GM19467 (cell line): ENCODE data around the gene RAB10.
"Not testable (repeated sequence)": the region's sequence is repeated elsewhere in the genome, so short reads cannot be mapped to it uniquely, and the experiment has no call there.

Source experiments
- ATAC-seq: cut with Tn5 transposase; IDR thresholded peaks from one replicate; pipeline ENCODE4 v1.9.1; 2021; ENCODE audit warnings: mild to moderate bottlenecking, moderate library complexity; ENCODE audit not compliant: unreplicated experiment

RAB10 gene

DNA sequence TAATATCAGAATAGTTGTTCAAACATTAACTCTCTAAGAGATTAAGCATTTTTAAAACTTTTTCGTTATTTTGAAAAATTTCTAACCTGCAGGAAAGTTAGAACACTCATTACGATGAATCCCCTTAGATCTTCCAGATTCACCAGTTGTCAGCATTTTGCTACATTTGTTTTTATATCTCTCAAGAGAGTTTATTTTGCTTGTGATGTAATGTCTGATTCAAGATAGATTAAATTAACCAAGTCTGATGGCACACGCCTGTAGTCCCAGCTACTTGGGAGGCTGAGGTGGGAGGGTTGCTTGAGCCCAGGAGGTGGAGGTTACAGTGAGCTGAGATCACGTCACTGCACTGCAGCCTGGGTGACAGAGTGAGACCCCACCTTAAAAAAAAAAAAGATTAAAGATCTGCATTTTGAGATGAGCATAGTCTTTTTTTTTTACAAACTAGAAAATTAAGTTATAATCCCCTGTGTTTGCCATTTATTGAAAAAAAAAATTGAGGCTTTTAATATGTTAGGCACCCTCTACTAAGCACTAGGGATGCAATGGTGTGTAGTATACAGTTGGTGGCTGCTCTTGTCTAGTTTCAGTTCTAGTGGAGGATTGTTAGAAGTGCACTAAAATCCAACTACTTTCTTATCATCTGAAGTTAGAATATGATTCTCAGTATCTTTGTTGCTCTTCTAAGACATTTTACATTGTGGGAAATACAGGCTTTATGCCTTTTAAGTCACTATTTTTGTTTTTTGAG lies 20.9 kb downstream of the RAB10 start:
- no peak for ATAC-seq

DNA sequence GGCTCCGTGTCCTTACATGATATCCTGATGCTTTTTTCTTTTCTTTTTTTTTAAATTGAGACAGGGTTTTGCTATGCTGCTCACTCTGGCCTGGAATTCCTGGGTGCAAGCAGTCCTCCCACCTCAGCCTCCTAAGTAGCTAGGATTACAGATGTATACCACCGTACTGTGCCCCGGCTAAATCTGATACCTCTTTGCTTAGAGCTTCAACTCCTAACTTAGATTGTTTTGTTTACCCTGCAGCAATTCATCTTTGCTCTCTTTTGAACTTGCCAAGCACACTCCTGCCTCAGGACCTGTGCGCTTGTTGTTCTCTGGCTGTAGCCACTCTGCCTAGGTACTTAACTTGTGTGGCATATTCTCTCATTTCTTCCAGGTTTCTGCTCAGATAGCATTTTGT lies 24.5 kb downstream of the RAB10 start:
- ATAC-seq = no peak

DNA sequence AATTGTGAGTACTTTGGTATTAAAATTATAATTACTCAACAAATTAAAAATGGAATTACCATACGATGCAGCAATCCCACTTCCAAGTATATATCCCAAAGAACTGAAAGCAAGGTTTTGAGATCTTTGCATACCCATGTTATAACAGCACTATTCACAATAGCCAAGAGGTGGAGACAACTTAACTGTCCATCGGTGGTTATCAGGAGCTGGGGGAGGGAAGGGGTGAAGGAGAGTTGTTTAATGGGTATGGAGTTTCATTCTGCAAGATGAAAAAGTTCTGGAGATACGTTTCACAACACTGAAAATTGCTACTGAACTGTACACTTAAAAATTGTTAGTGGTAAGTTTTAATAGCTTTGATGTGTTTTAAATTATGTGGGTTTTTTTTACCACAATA lies 25.7 kb downstream of the RAB10 start:
- ATAC-seq = no peak

DNA sequence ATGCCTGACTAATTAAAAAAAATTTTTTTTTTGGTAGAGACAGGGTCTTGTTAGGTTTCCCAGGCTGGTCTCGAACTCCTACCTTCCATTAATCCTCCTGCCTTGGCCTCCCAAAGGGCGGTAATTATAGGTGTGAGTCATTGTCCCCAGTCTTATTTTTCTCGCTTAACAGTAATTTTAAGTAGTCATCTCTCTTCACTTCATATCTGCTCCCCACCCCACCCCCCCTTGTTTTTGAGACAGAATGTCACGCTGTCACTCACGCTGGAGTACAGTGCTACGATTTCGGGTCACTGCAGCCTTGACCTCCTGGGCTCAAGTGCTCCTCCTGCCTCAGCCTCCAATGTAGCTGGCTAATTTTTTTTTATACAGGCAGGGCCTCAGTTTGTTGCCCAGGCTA lies 27.7 kb downstream of the RAB10 start:
- ATAC-seq = no peak

DNA sequence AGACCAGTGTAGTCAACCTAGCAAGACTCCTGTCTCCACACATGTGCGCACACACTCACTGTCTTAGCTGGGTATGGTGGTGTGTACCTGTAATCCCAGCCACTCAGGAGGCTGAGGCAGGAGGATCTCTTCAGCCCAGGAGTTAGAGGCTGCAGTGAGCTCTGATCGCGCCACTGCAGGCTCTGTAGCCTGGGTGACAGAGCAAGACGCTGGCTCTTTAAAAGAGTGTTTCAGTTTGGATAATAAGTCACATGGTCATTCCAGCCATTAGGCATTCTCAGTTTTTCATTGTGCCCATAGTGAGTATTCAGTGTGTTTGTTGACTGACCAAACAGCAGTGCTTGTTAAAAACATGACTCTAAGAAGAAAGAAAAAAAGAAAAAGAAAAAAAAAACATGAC lies 31.0 kb downstream of the RAB10 start:
- ATAC-seq = no peak

DNA sequence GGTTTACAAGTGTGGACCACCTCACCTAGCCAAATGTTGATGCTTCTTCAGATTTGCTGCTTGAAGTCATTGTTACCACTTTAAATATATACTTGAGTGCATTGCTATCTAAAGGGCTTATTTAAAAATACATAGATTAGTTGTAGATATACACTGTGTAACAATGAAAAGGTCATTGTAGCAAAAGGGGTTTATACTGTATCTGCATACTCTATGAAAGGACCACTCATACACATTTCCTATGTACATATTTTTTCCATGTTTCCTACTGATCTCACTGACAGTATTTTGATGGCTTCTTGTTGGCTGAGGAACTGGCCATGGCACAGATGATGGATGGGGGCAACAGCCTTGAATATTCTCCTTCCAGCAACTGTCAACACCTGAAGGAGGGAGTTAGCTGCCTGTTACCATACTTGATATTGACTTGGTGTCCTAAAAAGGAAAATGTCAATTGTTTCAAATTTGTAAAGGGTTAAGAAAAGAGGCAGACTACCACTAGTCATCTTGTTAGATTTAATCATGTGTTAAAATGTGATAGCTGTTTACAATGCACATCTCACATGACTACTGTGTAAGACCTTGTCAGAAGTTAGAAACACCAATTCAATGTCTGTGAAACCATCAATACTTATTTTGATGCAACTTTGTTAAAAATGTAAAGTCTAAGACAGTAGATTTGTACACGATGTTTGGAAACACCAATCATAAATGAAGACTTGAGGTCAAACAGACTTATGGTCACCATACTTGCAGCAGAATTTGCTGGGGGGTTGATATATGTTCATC lies 33.5 kb downstream of the RAB10 start:
- ATAC-seq = no peak

DNA sequence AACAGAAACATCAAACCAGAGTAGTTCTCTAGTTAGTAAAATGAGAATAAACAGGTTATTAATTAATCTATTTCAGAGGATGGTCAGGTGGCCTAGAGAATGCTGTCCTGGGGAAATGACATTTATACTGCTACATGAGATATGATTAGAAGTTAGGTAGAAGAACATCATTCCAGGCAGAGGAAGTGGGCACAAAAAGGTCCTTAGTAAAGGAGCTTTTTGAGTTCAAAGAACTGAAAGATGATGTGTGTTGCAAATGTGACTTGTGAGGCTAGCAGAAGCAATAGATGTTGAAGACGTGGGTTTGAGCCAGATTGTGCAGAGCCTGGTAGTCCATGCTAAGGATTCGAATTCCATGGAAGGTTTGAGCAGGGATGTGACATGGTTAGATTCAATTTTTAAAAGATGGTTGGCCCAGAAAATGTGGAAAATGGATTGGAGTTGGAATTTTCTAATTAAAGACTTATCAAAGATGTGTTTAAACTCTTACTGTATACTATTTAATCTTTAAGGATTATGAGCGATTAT lies 34.2 kb downstream of the RAB10 start:
- no peak for ATAC-seq

DNA sequence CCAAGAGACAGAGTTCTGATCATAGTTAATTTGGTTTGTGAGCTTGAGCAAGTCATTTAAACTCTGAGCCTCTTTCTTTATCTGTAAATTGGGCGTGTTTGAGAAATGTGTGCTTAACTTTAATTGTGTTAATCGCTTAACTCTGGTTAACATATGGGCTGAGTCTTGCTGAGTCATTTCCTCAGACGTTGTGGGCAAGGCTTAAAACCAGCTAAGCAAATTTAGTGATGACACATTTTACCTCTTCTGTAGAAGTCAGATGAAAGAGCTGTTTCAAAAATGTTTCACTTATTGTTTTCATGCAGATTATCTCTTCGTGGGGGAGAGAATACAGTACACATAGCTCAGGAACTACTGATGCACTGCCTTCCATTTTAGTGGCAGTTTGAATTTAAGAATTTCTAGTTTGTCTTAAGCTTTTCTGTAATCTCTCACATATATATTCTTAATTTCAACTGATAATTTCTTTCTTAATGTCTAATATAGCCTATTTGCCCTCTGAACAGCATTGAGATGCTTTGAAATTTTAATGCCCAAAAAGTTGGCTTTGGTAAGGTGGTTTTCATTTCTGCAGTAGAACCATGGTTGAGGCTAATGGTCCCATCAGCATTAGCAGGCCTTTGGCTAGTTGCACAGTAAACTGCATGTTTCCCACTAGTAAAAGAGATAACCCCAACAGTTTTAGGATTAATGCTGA lies 34.9 kb downstream of the RAB10 start:
- peak; percentile 82 for ATAC-seq

DNA sequence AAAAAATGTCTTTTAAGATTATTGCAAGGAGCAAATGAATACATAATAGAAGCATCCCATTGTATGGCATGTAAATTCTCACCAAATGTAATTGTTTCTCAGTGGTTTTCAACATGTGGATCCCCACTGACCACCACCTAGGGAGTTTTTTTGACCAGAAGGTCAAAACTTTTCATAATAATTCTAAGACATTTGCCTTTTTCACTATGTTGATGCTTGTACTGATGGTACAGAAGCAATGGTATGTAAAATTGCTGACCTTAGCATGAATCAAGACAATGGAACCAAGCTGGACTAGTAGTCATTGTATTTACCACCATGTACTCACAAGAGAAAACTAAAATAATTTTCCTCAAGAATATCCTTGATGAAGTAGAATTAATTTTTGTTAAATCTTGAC lies 36.8 kb downstream of the RAB10 start:
- ATAC-seq = no peak

DNA sequence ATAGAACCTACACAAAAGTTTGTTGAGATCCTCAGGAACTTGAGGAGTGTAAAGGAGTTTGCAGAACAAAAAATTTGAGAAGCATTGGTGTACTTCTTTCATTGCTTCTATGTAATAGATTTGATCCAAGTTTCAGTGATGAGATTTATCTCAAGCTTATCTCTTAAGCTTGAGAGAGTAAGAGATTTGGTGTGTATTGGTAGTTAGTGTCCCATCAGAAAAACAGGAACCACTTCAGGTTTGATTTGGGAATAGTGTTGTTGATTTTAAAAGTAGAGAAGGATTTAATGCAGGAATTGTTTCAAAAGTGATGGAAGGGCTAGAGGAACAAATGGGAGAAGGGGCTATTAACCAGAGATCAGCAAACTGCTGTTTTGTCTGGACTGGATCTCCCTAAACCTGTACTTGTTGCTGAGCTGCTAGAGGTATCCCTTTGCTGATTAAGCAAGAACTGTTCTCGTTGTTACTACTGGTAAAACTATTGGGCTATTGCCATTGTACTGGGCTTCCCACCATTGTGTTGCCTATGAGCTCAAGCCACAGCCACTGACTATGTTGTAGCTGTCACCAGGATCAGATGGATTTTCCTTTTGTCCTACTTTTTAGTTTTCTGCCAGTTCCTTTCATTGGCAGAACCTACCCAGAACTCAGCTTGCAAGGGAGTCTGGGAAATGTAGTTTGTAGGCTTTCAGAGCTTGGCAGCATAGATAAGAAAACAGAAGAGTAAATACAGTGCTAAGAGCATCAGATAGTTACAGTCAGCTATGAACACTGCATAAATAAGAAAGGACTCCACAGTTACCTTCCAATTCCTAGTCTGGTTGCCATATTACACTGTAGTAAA lies 39.3 kb downstream of the RAB10 start:
- ATAC-seq = no peak

DNA sequence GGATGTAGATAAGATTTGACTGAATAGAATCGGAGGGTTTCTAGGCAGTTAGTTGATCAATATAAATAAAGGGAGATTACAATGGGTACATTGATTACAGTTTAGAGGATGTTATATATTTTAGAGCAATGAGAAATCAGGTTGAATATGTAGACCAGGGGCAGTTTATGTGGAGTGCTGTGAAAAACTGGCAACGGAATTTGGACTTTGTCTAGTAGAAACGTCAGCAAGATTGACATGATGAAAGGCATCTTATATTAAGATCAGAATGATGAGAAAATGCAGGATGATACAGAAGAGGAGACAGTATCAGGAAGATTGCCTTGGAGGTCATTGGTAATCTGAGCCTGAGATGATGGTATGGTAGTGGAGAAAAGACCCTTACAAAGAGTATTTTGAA lies 39.9 kb downstream of the RAB10 start:
- ATAC-seq = no peak

DNA sequence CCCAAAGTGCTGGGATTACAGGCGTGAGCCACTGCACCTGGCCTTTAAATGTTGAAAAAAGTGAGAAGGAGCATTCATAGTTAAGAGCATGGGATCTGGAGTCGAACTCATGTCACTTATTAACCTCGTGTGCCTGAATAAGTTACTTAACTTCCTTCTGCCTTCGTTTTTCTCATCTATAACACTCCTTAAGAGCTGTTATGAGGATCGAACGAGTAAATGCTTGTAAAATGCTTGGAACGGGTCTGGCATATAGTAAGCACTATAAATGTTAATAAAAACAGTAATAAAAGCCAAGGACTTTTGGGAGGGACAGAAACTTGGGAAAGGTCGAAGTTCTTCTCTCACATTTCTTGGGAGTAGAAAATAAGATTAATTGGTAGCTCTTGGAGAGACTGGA lies 40.8 kb downstream of the RAB10 start:
- no peak for ATAC-seq

DNA sequence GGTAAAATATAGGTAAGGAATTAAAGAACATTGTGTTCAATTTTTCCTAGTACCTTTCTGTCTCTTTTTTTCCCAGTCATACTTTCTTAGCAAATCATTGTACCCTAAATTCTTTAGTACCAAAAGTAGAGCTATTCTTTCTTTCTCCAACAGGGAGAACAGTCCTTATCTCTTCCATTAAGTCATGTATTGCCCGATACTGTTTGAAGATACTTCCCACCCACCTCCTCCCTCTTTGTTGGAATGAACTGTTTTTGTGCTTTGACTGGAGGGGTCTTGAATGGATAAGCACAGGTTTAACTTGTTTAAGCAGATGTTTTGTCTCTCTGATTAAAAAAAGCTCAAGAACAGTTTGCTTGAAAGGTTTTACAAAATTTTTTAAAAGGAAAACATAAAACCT lies 41.3 kb downstream of the RAB10 start:
- no peak for ATAC-seq

DNA sequence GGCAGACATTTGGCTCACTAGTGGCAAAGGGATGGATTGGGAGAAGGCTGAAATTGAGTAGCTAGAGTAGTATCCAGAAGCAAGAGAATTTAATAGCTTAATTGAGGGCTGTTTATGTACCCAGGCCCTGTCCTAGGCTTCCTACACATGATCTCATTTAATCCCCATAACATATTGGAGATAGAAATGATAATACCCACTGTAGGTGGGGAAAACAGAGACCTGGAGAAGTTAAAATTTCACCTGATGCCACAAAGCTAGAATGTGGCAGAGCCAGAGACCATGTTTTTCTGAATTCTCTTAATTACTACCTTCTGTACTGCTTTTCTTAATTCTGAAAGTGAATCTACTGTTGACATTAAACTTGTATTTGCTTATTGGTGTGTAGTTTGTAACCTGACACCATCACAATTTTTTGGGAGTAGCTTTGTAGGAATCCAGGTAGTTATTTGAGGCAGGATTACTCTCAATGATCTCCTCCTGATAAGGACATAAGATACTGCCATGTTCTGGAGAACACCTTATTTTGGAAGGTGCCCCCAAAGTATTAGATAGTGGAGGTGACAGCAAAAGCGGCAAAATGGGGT lies 42.2 kb downstream of the RAB10 start:
- no peak for ATAC-seq

DNA sequence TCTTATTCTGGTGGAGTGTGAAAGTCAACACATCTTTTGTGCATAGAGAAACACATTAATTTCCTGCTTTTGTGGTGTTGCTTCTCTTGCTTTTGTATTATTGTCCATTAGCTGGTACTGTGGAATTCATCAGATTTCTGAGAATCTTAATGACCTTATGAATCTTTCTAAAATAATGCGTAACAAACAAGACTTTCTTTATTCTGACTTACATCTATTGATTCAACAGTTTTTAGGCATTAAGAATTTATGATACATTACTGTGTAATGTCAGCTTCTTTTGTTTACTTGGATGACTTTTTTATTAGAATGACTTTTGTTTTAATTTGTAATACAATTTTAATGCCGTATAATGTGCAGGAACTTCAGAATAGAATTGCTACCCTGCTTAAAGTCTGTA lies 43.4 kb downstream of the RAB10 start:
- ATAC-seq = no peak

DNA sequence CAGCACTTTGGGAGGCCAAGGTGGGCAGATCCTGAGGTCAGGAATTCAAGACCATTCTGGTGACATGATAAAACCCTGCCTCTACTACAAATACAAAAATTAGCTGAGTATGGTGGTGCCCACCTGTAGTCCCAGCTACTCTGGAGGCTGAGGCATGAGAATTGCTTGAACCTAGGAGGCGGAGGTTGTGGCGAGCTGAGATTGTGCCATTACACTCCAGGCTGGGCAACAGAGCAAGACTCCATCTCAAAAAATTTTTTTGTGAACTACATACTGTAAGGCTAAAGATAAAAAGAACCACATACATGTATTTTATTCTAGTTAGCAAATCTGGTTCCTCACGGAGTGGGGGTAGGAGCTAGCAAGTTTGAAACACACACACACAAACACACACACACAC lies 45.1 kb downstream of the RAB10 start:
- ATAC-seq = no peak

DNA sequence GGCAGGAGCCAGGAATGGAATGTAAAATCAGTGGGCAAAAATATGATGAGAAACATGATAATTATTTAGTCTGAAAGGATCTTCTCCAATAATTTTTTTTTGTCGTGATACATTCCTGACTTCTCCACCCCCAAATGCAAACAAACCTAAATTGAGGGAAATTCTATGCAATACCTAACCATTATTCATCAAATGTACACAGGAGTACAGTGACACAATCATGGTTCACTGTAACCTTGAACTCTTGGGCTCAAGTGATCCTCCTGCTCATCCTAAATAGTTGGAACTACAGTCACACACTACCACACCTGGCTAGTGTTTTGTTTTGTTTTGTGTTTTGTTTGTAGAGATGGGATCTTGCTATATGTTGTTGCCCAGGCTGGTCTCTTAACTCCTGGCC lies 46.5 kb downstream of the RAB10 start:
- no peak for ATAC-seq

DNA sequence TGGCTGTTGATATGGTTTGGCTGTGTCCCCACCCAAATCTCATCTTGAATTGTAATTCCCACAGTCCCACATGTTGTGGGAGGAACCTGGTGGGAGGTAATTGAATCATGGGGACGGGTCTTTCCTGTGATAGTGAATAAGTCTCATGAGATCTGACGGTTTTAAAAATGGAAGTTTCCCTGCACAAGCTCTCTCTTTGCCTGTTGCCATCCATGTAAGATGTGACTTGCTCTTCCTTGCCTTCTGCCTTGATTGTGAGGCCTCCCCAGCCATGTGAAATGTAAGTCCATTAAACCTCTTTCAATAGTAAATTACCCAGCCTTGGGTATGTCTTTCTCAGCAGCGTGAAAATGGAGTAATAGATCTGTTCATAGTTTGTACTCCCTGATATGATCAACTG lies 47.0 kb downstream of the RAB10 start:
- ATAC-seq = not testable (repeated sequence)

DNA sequence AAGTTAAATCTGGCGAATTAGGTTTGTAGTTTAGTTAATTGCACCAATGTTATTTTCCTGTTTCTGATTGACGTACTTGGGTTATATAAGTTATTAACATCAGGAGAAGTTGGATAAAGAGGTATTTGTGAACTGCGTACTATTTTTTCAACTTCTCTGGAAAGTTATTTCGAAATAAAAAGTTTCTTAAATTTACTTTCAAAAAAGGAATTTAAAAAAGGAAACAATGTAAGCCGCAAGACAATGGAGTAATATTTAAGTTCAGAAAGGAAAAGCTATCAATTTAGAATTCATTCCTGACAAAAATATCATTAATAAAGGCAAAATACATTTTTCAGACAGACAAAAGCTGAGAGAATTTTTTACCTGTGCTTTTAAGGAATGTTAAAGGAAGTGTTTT lies 47.7 kb downstream of the RAB10 start:
- ATAC-seq = no peak

DNA sequence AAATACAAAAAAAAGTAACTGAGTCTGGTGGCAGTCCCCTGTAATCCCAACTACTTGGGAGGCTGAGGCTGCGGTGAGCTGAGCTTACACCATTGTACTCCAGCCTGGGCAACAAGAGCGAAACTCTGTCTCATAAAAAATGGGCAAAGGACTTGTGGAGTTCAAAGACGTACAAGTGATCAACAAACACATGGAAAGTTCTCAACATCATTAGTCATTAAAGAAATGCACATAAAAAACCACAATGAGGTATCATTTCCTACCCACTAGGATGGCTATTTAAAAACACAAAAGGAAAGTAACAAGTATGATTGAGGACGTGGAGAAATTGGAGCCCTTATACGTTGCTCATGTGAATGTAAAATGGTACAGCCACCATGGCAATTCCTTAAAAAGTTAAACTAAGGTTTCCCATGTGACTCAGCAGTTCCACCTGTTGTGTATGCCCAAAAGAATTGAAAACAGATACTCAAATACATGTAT lies 52.3 kb downstream of the RAB10 start:
- no peak for ATAC-seq
